PC-3 (cell line): ENCODE results near the gene USH1C. TPM values are rescaled to one million over a fixed set of nuclear protein-coding genes. Genes with fewer than 3 reads are reported as not detected.

ENCODE experiments used
- ATAC-seq: fragments of 200-7000 bp; cut with Tn5 transposase; 2 replicates; pipeline ENCODE4 v1.9.1; 2020; ENCODE audit warnings: mild to moderate bottlenecking, moderate library complexity
- BruUV-seq: library from RNA; stranded (reverse); fragments of 400-500 nt; replicated peaks from 2 replicates; lab custom pipeline; 2021; lab: Mats Ljungman, UMichigan
- CTCF ChIA-PET: fragments of 300-600 bp; sonication (Branson Sonifier 250); formaldehyde crosslinking; loops from one replicate; lab custom pipeline; 2022; ENCODE audit warnings: antibody characterized with exemption; lab: Charles Lee
- POLR2A ChIA-PET: fragments of 300-600 bp; sonication (Branson Sonifier 250); formaldehyde crosslinking; loops from one replicate; lab custom pipeline; 2022; ENCODE audit warnings: antibody characterized with exemption; ENCODE audit not compliant: unreplicated experiment; lab: Charles Lee
- DNase-seq: peaks from one replicate; pipeline ENCODE4 v3.0.0-alpha.2; 2015
- H2AFZ ChIP-seq: fragments of 300-600 bp; sonication (generic); 2 replicates; pipeline ENCODE4 v1.6.0; 2016; ENCODE audit warnings: antibody characterized with exemption, low read length
- H3F3A ChIP-seq: fragments of 300-600 bp; sonication (generic); one replicate; pipeline ENCODE4 v1.6.0; 2017; ENCODE audit warnings: antibody characterized with exemption, low read length, control low read depth, mild to moderate bottlenecking; ENCODE audit not compliant: unreplicated experiment
- H3K27ac ChIP-seq: fragments of 300-600 bp; sonication (generic); 2 replicates; pipeline ENCODE4 v1.5.1; 2016; ENCODE audit warnings: mild to moderate bottlenecking, low read length
- H3K27me3 ChIP-seq: fragments of 300-600 bp; sonication (generic); 2 replicates; pipeline ENCODE4 v1.6.1; 2016; ENCODE audit warnings: low read length, mixed read lengths
- H3K36me3 ChIP-seq: fragments of 300-600 bp; sonication (generic); 2 replicates; pipeline ENCODE4 v1.6.1; 2016; ENCODE audit warnings: low read depth, mixed run types, low read length, mixed read lengths
- H3K4me1 ChIP-seq: fragments of 300-600 bp; sonication (generic); 2 replicates; pipeline ENCODE4 v1.5.1; 2016; ENCODE audit warnings: low read length; ENCODE audit not compliant: insufficient read depth
- H3K4me2 ChIP-seq: fragments of 300-600 bp; sonication (generic); 2 replicates; pipeline ENCODE4 v1.6.0; 2016; ENCODE audit warnings: low read length
- H3K4me3 ChIP-seq: fragments of 300-600 bp; sonication (generic); 2 replicates; pipeline ENCODE4 v1.5.1; 2016; ENCODE audit warnings: mild to moderate bottlenecking, low read length, mixed read lengths
- H3K79me2 ChIP-seq: fragments of 300-600 bp; sonication (generic); 2 replicates; pipeline ENCODE4 v1.6.1; 2017; ENCODE audit warnings: low read length, mixed read lengths
- H3K9ac ChIP-seq: fragments of 300-600 bp; sonication (generic); 2 replicates; pipeline ENCODE4 v1.6.0; 2016; ENCODE audit warnings: mild to moderate bottlenecking, low read length
- H3K9me2 ChIP-seq: fragments of 300-600 bp; sonication (generic); replicated peaks from 2 replicates; pipeline ENCODE4 v1.6.1; 2016; ENCODE audit warnings: mixed run types, low read length, mixed read lengths
- H3K9me3 ChIP-seq: fragments of 300-600 bp; sonication (generic); 2 replicates; pipeline ENCODE4 v1.6.1; 2016; ENCODE audit warnings: low read length, mixed read lengths
- H4K20me1 ChIP-seq: fragments of 300-600 bp; sonication (generic); 2 replicates; pipeline ENCODE4 v1.6.1; 2016; ENCODE audit warnings: low read length, mixed read lengths
- EZH2 ChIP-seq: fragments of 300-600 bp; sonication (generic); IDR thresholded peaks from one replicate; pipeline ENCODE4 v1.6.1; 2017; ENCODE audit warnings: antibody characterized with exemption, mild to moderate bottlenecking, low read length; ENCODE audit not compliant: unreplicated experiment
- EZH2phosphoT487 ChIP-seq: fragments of 300-600 bp; sonication (generic); IDR thresholded peaks from 2 replicates; pipeline ENCODE4 v1.6.1; 2018; ENCODE audit warnings: mild to moderate bottlenecking, antibody characterized with exemption, low read length, borderline replicate concordance
- intact Hi-C: fragments of 100-400 bp; cut with micrococcal nuclease; formaldehyde crosslinking; loops from 2 replicates; pipeline ENCODE4 v1.9.0; 2023
- total RNA-seq: library from RNA; depleted of rRNA; stranded (reverse); fragments of >200 nt; gene quantifications from 2 replicates; pipeline ENCODE4 v1.2.3, GENCODE V29; 2014
- TF ChIP-seq, protein P1 (sequence below): fragments of 300-600 bp; sonication (generic); conservative IDR thresholded peaks from 2 replicates; pipeline ENCODE4 v1.5.1; 2017; ENCODE audit warnings: antibody characterized with exemption, low read depth, mild to moderate bottlenecking, low read length

The USH1C gene
- total RNA-seq, 1 experiment from 2014 or later: not detected

DNA sequence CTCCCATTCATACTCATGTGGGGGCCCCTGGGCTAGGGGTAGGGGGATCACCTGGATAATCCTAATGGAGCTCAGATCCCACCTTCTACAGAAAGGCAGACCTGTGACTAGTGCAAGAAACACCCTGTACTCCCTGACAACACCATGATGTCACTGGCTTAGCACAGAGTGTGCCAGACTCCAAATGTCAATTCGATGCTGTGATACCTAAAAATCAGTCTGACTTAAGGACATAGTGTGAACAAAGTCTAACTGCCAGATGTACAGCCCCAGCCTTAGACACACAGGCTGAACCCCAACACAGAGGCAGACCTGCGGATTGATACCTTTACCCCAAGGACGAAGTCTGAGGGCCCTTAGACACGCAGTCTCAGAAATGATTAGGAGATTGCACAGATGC, 76.1 kb downstream of the USH1C start:
- no peaks in the 10 kb centered on the region for H3K9me3 ChIP-seq
- no peak overlapping the region for H2AFZ ChIP-seq
- H3K27ac ChIP-seq: no peak overlapping the region
- H3K9ac ChIP-seq: no peak overlapping the region
- no peaks in the 10 kb centered on the region for H3K79me2 ChIP-seq
- no peak overlapping the region for H3K4me2 ChIP-seq
- H4K20me1 ChIP-seq: no peaks in the 10 kb centered on the region
- H3K4me1 ChIP-seq: no peaks in the 10 kb centered on the region
- POLR2A ChIA-PET: no interaction called here
- ATAC-seq (no peak), DNase-seq (no peak)
- H3F3A ChIP-seq: no peaks in the 10 kb centered on the region
- H3K9me2 ChIP-seq: no peaks in the 10 kb centered on the region
- no peaks in the 10 kb centered on the region for H3K36me3 ChIP-seq
- TF ChIP-seq EZH2phosphoT487: no peak
- no peak for TF ChIP-seq EZH2
- TF ChIP-seq, protein P1, sequence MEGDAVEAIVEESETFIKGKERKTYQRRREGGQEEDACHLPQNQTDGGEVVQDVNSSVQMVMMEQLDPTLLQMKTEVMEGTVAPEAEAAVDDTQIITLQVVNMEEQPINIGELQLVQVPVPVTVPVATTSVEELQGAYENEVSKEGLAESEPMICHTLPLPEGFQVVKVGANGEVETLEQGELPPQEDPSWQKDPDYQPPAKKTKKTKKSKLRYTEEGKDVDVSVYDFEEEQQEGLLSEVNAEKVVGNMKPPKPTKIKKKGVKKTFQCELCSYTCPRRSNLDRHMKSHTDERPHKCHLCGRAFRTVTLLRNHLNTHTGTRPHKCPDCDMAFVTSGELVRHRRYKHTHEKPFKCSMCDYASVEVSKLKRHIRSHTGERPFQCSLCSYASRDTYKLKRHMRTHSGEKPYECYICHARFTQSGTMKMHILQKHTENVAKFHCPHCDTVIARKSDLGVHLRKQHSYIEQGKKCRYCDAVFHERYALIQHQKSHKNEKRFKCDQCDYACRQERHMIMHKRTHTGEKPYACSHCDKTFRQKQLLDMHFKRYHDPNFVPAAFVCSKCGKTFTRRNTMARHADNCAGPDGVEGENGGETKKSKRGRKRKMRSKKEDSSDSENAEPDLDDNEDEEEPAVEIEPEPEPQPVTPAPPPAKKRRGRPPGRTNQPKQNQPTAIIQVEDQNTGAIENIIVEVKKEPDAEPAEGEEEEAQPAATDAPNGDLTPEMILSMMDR: no peak
- H3K4me3 ChIP-seq: no peak overlapping the region
- intact Hi-C loops: no loop called here
- H3K27me3 ChIP-seq: 0 out of 2 replicates have a peak, but pooled peaks cover 14% of the 10 kb centered on the region
- CTCF ChIA-PET: no interaction called here
- BruUV-seq: no TSS peak

DNA sequence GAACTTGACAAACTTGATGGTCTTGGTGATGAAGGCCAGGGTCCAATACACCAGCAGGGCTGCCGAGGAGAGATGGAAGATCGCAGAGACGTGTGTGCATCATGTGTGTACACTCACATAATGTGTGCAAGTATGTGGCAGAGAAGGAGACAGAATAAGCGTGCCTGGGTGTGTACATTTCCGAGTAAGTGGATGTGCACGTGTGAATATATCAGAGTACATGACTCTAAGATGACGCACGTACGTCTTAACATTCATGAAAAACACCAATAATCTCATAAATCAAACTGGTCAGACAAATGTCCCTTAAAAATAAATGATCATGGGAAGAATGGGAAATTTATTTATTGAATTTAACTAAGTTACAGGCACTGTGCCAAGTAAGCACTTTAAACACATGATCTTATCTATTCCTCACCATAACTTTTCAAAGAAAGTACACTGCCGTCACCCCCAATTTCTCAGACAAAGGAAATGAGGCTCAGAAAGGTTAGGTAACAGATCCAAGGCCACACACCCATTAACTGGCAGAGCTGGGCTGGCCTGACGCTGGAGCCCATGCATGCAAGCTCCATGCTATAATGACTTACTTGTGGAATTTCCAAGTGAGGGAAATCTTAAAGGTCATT, 80.6 kb downstream of the USH1C start:
- no peaks in the 10 kb centered on the region for H3F3A ChIP-seq
- H4K20me1 ChIP-seq: no peaks in the 10 kb centered on the region
- no peaks in the 10 kb centered on the region for H3K79me2 ChIP-seq
- H3K9me3 ChIP-seq: no peaks in the 10 kb centered on the region
- no peak overlapping the region for H3K4me3 ChIP-seq
- CTCF ChIA-PET: no interaction called here
- H3K36me3 ChIP-seq: no peaks in the 10 kb centered on the region
- POLR2A ChIA-PET: no interaction called here
- H2AFZ ChIP-seq: no peak overlapping the region
- intact Hi-C loops: no loop called here
- BruUV-seq: no TSS peak
- H3K27me3 ChIP-seq: peaks cover 18% of the 10 kb centered on the region
- no peaks in the 10 kb centered on the region for H3K9me2 ChIP-seq
- H3K4me1 ChIP-seq: no peaks in the 10 kb centered on the region
- H3K27ac ChIP-seq: no peak overlapping the region
- no peak overlapping the region for H3K4me2 ChIP-seq
- H3K9ac ChIP-seq: no peak overlapping the region
- TF ChIP-seq, protein P1: no peak
- ATAC-seq (no peak), DNase-seq (no peak)

DNA sequence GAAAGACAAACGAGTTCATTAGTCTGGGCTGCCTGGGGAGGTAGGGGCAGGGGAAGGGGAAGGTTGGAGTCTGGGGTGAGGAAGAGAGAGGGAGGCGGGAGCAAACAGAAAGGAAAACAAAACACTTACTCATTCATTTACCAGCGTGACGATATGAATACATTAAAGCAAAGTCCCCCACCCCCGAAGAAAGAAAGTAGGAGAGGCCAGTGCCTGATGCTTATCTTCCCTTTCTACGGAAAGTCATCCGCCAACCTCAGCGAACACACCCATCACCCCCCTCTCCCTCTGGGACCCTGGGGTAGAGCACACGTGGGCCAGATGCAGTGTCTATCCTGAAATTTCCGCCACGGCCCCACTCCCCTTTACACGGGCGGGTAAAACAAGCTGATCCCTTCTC, 81.3 kb downstream of the USH1C start:
- no peak overlapping the region for H3K4me2 ChIP-seq
- no peaks in the 10 kb centered on the region for H4K20me1 ChIP-seq
- H3K36me3 ChIP-seq: no peaks in the 10 kb centered on the region
- no peaks in the 10 kb centered on the region for H3K4me1 ChIP-seq
- intact Hi-C loops: no loop called here
- DNase-seq: no peak
- no TSS peak for BruUV-seq
- ChIA-PET CTCF (no interaction called here), POLR2A (no interaction called here)
- ATAC-seq: no peak
- H3K9me2 ChIP-seq: no peaks in the 10 kb centered on the region
- no peak for TF ChIP-seq EZH2
- TF ChIP-seq EZH2phosphoT487: no peak
- TF ChIP-seq, protein P1: no peak
- no peak overlapping the region for H3K4me3 ChIP-seq
- no peaks in the 10 kb centered on the region for H3K79me2 ChIP-seq
- no peak overlapping the region for H3K27ac ChIP-seq
- no peak overlapping the region for H3K9ac ChIP-seq
- H3K9me3 ChIP-seq: no peaks in the 10 kb centered on the region
- peaks cover 25% of the 10 kb centered on the region for H3K27me3 ChIP-seq
- H3F3A ChIP-seq: no peaks in the 10 kb centered on the region
- no peak overlapping the region for H2AFZ ChIP-seq
